CD14-positive monocyte (primary cell): ENCODE measurements around the gene SCUBE1. TPM values are rescaled to one million over a fixed set of nuclear protein-coding genes. Genes with fewer than 3 reads are reported as not detected.

Source experiments
- DNase-seq, 3 donors: peaks; one replicate each; pipeline ENCODE4 v3.0.0-alpha.2; 2011 to 2022
- H2AFZ ChIP-seq: 2 replicates; pipeline ENCODE4 v1.6.0; 2012; ENCODE audit warnings: mild to moderate bottlenecking, low read depth, low read length, inconsistent platforms; ENCODE audit not compliant: insufficient read depth, poor library complexity, severe bottlenecking
- H3K27ac ChIP-seq, 2 donors: 1 replicate in 1 of 2; 2 replicates in 1 of 2; pipeline ENCODE4 v1.5.1; 2012 to 2013; ENCODE audit warnings: low read length in 2 of 2, control low read depth in 1 of 2, inconsistent platforms in 1 of 2, low read depth in 1 of 2, mild to moderate bottlenecking in 1 of 2
- H3K27me3 ChIP-seq, 2 donors: one replicate each; pipeline versions ENCODE4 v1.6.0 to v1.6.1; 2011 to 2013; ENCODE audit warnings: low read length in 2 of 2; ENCODE audit not compliant: control insufficient read depth in 2 of 2, insufficient read depth in 2 of 2
- H3K36me3 ChIP-seq, 2 donors: replicated peaks in 1 of 2; 1 replicate in 1 of 2; 2 replicates in 1 of 2; pipeline versions ENCODE4 v1.5.1 to v1.6.1; 2012 to 2013; ENCODE audit warnings: low read length in 2 of 2, control low read depth in 1 of 2, inconsistent platforms in 1 of 2, mild to moderate bottlenecking in 1 of 2; ENCODE audit not compliant: insufficient read depth in 2 of 2, control insufficient read depth in 1 of 2
- H3K4me1 ChIP-seq, 2 donors: 1 replicate in 1 of 2; 2 replicates in 1 of 2; pipeline versions ENCODE4 v1.5.1 to v1.6.1; 2012 to 2013; ENCODE audit warnings: low read length in 2 of 2, control low read depth in 1 of 2, inconsistent platforms in 1 of 2, mild to moderate bottlenecking in 1 of 2, moderate library complexity in 1 of 2; ENCODE audit not compliant: insufficient read depth in 2 of 2, control insufficient read depth in 1 of 2
- H3K4me2 ChIP-seq: replicated peaks from 2 replicates; pipeline ENCODE3; 2012; ENCODE audit warnings: low read length, moderate library complexity, mild to moderate bottlenecking; ENCODE audit not compliant: poor library complexity, severe bottlenecking; ENCODE audit errors: extremely low read depth
- H3K4me3 ChIP-seq, 3 experiments: fragments of 200-600 bp in 1 of 3; sonication (generic) in 1 of 3; replicated peaks in 1 of 3; 1 replicate in 2 of 3; 2 replicates in 1 of 3; pipeline ENCODE4 v1.5.1; 2011 to 2013; ENCODE audit warnings: low read length in 3 of 3, mild to moderate bottlenecking in 3 of 3, control low read depth in 2 of 3, low read depth in 2 of 3, inconsistent platforms in 1 of 3, moderate library complexity in 1 of 3
- H3K79me2 ChIP-seq: 2 replicates; pipeline ENCODE4 v1.6.0; 2012; ENCODE audit warnings: mild to moderate bottlenecking, control low read depth, inconsistent platforms, low read length, moderate library complexity; ENCODE audit not compliant: insufficient read depth
- H3K9ac ChIP-seq: 2 replicates; pipeline ENCODE4 v1.6.0; 2017; ENCODE audit warnings: low read length, mild to moderate bottlenecking; ENCODE audit not compliant: insufficient read depth, poor library complexity, severe bottlenecking
- H3K9me3 ChIP-seq, 2 donors: replicated peaks in 1 of 2; 1 replicate in 1 of 2; 2 replicates in 1 of 2; pipeline versions ENCODE4 v1.5.1 to v1.6.1; 2012 to 2013; ENCODE audit warnings: low read length in 2 of 2, control low read depth in 1 of 2; ENCODE audit not compliant: control insufficient read depth in 1 of 2, insufficient read depth in 1 of 2
- H4K20me1 ChIP-seq: 2 replicates; pipeline ENCODE4 v1.6.0; 2012; ENCODE audit warnings: mild to moderate bottlenecking, low read length, control low read depth, moderate library complexity; ENCODE audit not compliant: insufficient read depth
- H3K27ac Mint-ChIP-seq, 7 donors: one replicate each; pipeline ENCODE4 v1.8.0; 2020; ENCODE audit warnings: mild to moderate bottlenecking in 7 of 7, mixed read lengths in 7 of 7, moderate library complexity in 6 of 7, inconsistent platforms in 2 of 7
- H3K27me3 Mint-ChIP-seq, 3 donors: one replicate each; pipeline ENCODE4 v1.8.0; 2021 to 2022; ENCODE audit warnings: low read depth in 3 of 3, mild to moderate bottlenecking in 3 of 3, mixed read lengths in 3 of 3, moderate library complexity in 3 of 3, inconsistent platforms in 1 of 3
- H3K36me3 Mint-ChIP-seq, 2 donors: one replicate each; pipeline ENCODE4 v1.8.0; 2020; ENCODE audit warnings: mixed read lengths in 2 of 2, inconsistent platforms in 1 of 2, mild to moderate bottlenecking in 1 of 2
- H3K4me1 Mint-ChIP-seq: one replicate; pipeline ENCODE4 v1.8.0; 2020; ENCODE audit warnings: mild to moderate bottlenecking, mixed read lengths
- H3K4me3 Mint-ChIP-seq, 2 donors: one replicate each; pipeline ENCODE4 v1.8.0; 2020; ENCODE audit warnings: mild to moderate bottlenecking in 2 of 2, mixed read lengths in 2 of 2, moderate library complexity in 1 of 2
- H3K9me3 Mint-ChIP-seq, 7 donors: one replicate each; pipeline ENCODE4 v1.8.0; 2020 to 2022; ENCODE audit warnings: mixed read lengths in 7 of 7, mild to moderate bottlenecking in 6 of 7, moderate library complexity in 6 of 7, inconsistent platforms in 2 of 7
- CTCF ChIP-seq: fragments of 200-600 bp; IDR thresholded peaks from one replicate; pipeline ENCODE4 v1.8.0; 2022; ENCODE audit warnings: antibody characterized with exemption, mild to moderate bottlenecking
- WGBS: methylation state at CpG from one replicate; pipeline ENCODE4 v1.1.5; 2013; ENCODE audit warnings: missing lambda C conversion rate; ENCODE audit not compliant: insufficient coverage; 5-methylcytosine and 5-hydroxymethylcytosine counted together
- intact Hi-C, 2 donors: fragments of 100-400 bp; cut with micrococcal nuclease; formaldehyde crosslinking; loops; one replicate each; pipeline versions ENCODE4 v1.15.0 to v1.15.1; 2023
- polyA plus RNA-seq, 3 donors: library from polyadenylated mRNA; depleted of rRNA in 1 of 3; unstranded in 2 of 3; stranded (reverse) in 1 of 3; fragments of 300-500 nt in 2 of 3; fragments of >200 nt in 1 of 3; fragmentation: Illumina TruSeq in 2 of 3; gene quantifications; 1 replicate in 2 of 3; 2 replicates in 1 of 3; pipeline ENCODE4 v1.2.3, GENCODE V29; 2012 to 2021

The SCUBE1 gene
- polyA plus RNA-seq, 3 donors, result 0.20 to 0.32 (median 0.26) TPM

- no peak overlapping the region for H3K27ac Mint-ChIP-seq
- H3K36me3 ChIP-seq, result no peaks in the 10 kb centered on the region
Observed at GRCh38 chr22:43243324-43243723, 99.8 kb downstream of the SCUBE1 start.

GRCh38 chr22:43242627-43243026 is 100.5 kb downstream of the SCUBE1 start:
- WGBS, result 87% methylated on average over 3 of the region's 6 CpGs
- no peaks in the 10 kb centered on the region for H4K20me1 ChIP-seq
- no peaks in the 10 kb centered on the region for H3K27me3 ChIP-seq
- no peak overlapping the region for H3K27ac ChIP-seq
- no peak overlapping the region for H3K27ac Mint-ChIP-seq
- H3K4me3 Mint-ChIP-seq, result no peak overlapping the region
- H3K4me1 ChIP-seq, result no peaks in the 10 kb centered on the region
- no peak overlapping the region for H3K4me2 ChIP-seq
- no peak for DNase-seq
- no peak overlapping the region for H3K4me3 ChIP-seq
- intact Hi-C loops, result no loop called here
- H3K4me1 Mint-ChIP-seq, result no peaks in the 10 kb centered on the region
- no peaks in the 10 kb centered on the region for H3K9me3 Mint-ChIP-seq
- H3K9ac ChIP-seq, result no peak overlapping the region
- H3K36me3 ChIP-seq, result no peaks in the 10 kb centered on the region
- H2AFZ ChIP-seq, result no peak overlapping the region
- H3K9me3 ChIP-seq, result no peaks in the 10 kb centered on the region
- H3K27me3 Mint-ChIP-seq, result peaks cover 3 to 9% (median 4%) of the 10 kb centered on the region in 3 donors
- H3K36me3 Mint-ChIP-seq, result no peaks in the 10 kb centered on the region
- no peak for TF ChIP-seq CTCF
- H3K79me2 ChIP-seq, result no peaks in the 10 kb centered on the region

More at GRCh38 chr22:43243324-43243723, 99.8 kb downstream of the SCUBE1 start:
- Histone ChIP-seq H3K9ac (no peak overlapping the region), H3K79me2 (no peaks in the 10 kb centered on the region), H3K4me3 (no peak overlapping the region), H3K9me3 (no peaks in the 10 kb centered on the region), H3K27ac (no peak overlapping the region), H2AFZ (no peak overlapping the region), H3K4me1 (no peaks in the 10 kb centered on the region), H4K20me1 (no peaks in the 10 kb centered on the region), H3K27me3 (no peaks in the 10 kb centered on the region), H3K4me2 (no peak overlapping the region)
- H3K27me3 Mint-ChIP-seq, result peaks cover 3 to 10% (median 4%) of the 10 kb centered on the region in 3 donors
- no peaks in the 10 kb centered on the region for H3K36me3 Mint-ChIP-seq
- H3K9me3 Mint-ChIP-seq, result no peaks in the 10 kb centered on the region
- 94% methylated on average over 9 of the region's 12 CpGs for WGBS
- DNase-seq, result no peak
- TF ChIP-seq CTCF, result no peak
- intact Hi-C loops, result no loop called here
- no peaks in the 10 kb centered on the region for H3K4me1 Mint-ChIP-seq
- no peak overlapping the region for H3K4me3 Mint-ChIP-seq
